Fibroblast of the aortic adventitia (primary cell): ENCODE results near the gene NOL4L. TPM values are rescaled to one million over a fixed set of nuclear protein-coding genes. Genes with fewer than 3 reads are reported as not detected.
A peak's percentile ranks its signal among the peaks of the same experiment; 100 is the strongest.

Experiments
- DNase-seq: peaks from one replicate; pipeline ENCODE4 v3.0.0-alpha.2; 2010; ENCODE audit warnings: low read depth
- H3K4me3 ChIP-seq: 2 replicates; pipeline ENCODE4 v1.5.1; 2011; ENCODE audit warnings: low read depth, mild to moderate bottlenecking, control low read depth, low read length, moderate library complexity
- total RNA-seq: library from RNA; depleted of rRNA; stranded (reverse); fragments of >200 nt; gene quantifications from 2 replicates; pipeline ENCODE4 v1.2.3, GENCODE V29; 2012; ENCODE audit warnings: low replicate concordance
- TF ChIP-seq, protein P1 (sequence below): IDR thresholded peaks from 2 replicates; pipeline ENCODE4 v1.5.1; 2011; ENCODE audit warnings: mild to moderate bottlenecking, low read length, control low read depth, inconsistent platforms; ENCODE audit not compliant: insufficient read depth

Gene NOL4L, protein sequence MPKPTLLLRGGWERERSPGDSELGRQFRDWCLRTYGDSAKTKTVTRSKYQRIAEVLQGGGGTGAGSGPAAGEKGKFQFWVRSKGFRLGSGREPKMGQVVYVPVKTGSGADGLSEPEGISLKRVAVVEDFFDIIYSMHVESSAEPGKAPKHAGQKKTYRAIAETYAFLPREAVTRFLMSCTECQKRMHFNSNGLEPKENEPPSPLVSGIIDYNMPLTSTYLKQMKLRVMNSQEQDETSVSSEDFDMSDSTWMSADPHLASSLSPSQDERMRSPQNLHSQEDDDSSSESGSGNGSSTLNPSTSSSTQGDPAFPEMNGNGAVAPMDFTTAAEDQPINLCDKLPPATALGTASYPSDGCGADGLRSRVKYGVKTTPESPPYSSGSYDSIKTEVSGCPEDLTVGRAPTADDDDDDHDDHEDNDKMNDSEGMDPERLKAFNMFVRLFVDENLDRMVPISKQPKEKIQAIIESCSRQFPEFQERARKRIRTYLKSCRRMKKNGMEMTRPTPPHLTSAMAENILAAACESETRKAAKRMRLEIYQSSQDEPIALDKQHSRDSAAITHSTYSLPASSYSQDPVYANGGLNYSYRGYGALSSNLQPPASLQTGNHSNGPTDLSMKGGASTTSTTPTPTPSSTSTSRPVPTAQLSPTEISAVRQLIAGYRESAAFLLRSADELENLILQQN
- 4.5 and 5.8 TPM in 2 replicates for total RNA-seq

DNA sequence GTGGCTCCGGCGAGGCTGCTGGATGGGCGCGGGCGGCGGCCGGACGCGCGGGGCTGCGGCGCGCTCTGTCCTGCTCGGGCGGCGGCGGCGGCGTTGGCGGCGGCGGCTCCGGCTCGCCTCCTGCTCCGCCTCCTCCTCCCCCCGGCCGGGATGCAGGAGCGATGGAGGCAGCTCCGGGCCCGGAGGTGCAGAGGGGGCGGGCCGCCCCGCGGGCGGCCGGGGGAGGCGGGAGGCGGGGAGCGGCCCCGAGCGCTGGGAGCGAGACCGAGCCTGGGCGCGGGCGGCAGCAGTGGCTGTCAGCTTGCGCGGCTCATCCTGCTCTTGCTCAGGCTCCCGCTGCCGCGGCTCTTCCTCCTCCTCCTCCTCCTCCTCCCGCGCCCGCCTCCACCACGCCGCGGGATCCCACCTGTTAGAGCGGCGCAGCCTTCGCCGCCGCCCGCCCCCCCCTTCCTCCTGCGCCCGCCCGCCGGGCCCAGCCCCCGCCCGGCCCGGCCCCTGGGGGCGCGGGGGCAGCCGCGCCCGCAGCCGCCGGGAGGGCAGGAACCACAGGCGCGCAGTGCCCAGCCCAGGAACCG lies at the start of gene NOL4L:
Gene NOL4L, minus strand, starts transcription at position 323 of the 575 bp plus-strand sequence. CDS start 443 bp downstream, outside the sequence.
- peak within 1 kb of the TSS; percentile 74 for H3K4me3 ChIP-seq
- DNase-seq, result no peak
- TF ChIP-seq, protein P1, sequence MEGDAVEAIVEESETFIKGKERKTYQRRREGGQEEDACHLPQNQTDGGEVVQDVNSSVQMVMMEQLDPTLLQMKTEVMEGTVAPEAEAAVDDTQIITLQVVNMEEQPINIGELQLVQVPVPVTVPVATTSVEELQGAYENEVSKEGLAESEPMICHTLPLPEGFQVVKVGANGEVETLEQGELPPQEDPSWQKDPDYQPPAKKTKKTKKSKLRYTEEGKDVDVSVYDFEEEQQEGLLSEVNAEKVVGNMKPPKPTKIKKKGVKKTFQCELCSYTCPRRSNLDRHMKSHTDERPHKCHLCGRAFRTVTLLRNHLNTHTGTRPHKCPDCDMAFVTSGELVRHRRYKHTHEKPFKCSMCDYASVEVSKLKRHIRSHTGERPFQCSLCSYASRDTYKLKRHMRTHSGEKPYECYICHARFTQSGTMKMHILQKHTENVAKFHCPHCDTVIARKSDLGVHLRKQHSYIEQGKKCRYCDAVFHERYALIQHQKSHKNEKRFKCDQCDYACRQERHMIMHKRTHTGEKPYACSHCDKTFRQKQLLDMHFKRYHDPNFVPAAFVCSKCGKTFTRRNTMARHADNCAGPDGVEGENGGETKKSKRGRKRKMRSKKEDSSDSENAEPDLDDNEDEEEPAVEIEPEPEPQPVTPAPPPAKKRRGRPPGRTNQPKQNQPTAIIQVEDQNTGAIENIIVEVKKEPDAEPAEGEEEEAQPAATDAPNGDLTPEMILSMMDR, result no peak

DNA sequence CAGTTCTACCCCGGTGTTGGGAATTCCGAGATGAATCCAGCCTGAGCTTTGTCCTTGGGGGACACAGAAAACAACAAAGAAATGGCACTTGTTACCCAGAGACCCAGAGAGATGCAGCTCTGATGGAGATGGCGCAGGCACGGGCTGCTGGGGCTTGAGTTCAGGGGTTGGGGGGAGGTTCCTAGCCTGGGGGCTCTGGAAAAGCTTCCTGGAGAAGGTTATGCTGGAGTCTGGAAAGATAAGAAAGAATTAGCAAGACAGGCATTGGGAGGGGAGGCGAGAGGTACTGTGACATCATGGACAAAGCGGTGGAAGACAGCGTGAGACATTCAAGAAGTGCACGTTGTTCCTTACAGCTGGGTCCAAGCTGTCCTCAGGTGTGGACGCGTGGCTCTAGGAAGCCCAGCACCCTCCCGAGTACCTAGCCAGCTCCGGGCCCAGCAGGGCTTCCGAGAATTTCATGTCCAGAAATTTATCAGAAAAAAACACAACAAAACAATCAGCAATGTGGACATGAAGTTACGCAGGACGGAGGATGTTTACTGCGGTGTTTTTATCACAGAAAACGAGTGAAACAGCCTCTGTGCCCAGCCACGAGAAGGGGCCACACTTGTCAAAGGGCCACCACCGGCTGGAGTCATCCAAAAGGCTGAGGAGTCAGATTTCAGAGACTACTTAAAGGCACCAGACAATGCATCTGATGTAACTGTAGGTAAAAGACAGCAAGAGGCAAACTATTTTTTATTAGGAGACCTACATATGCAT lies 49.1 kb upstream of the NOL4L start:
- H3K4me3 ChIP-seq, result no peak overlapping the region
- TF ChIP-seq, protein P1, result no peak
- peak; percentile 37 for DNase-seq

DNA sequence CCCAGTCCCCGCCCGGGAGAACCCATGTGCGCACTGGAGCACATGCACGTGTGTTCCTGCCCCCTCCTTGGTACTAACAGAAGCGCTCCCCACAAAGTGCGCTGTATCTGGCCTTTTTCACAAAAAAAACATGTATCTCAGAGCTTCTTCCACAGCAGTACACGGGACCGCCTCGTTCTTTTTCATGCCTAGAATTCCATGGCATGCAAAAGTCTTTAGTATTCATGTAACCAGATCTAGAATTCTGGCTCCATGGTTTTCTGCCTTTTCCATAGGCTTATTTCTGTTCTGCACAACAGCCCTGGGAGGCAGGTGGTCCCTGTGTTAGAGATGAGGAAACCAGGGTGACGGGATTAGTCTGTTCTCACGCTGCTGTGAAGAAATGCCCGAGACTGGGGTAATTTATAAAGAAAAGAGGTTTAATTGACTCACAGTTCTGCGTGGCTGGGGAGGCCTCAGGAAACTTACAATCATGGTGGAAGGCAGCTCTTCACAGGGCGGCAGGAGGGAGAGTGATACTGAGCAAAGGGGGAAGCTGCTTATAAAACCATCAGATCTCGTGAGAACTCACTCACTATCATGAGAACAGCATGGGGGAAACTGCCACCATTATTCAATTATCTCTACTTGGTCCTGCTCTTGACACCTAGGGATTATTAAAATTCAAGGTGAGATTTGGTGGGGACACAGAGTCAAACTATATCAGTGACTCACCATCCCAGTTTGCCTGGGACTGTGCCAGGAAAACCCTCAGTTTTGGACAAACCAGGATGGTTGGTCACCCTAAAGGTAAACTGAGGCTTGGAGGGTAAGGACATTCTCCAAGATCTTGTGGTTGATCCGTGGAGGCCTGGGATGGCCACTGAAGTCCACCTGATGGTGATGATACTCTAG lies 47.6 kb upstream of the NOL4L start:
- no peak for DNase-seq
- no peak overlapping the region for H3K4me3 ChIP-seq
- TF ChIP-seq, protein P1, result no peak

DNA sequence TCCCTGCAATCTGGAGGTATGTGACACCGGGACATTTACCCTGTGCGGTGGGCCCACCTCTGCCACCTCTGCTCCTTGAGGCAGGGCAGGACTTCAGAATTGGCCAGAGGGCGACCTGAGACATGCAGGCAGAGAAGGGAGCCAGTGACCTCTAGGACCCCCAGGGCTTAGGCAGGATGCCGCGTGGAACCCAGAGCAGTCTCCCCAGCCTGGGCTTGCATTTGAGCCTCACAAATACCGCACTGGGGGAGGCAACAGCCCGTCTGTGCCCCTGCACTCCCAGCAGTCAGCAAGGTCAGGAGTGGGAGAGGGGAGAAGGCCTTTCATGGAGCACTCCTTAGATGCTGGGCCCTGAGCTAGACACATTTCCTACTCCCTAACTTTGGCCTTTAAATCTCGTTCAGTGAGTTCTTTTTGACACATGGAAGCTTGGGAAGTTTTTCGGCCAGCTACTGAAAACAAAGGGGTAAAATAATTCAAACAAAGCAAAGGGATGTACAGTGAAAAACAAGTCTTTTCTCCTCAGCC lies 46.9 kb upstream of the NOL4L start:
- no peak for DNase-seq
- no peak overlapping the region for H3K4me3 ChIP-seq
- TF ChIP-seq, protein P1, result no peak

DNA sequence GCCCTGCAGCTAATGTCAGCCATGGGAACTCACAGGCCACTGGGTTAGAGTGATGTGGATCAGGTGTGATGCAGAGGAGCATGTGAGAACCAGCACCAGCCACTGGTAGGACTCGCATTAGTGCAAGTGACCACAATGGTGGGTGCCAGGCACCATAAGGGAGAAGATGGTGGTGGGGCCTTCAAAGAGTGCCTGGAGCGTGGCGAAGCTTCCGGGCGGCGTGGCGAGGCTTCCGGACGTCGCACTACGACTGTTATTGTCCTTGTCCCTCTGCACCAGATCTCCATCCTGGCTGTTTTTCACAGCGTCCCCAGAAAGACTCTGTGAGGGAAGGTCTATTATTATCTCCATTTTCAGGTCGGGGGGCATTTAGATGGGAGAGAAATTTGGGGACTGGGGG lies 44.7 kb upstream of the NOL4L start:
- no peak overlapping the region for H3K4me3 ChIP-seq
- no peak for DNase-seq
- TF ChIP-seq, protein P1, result no peak
